GM12864 (cell line): ENCODE results near the gene AFAP1.

Experiments
- DNase-seq: peaks from one replicate; pipeline ENCODE4 v3.0.0-alpha.2; 2011; ENCODE audit warnings: low read depth
- H3K4me3 ChIP-seq: 2 replicates; pipeline ENCODE4 v1.5.1; 2011; ENCODE audit warnings: mild to moderate bottlenecking, low read depth, low read length, control low read depth
- TF ChIP-seq, protein P1 (sequence below): IDR thresholded peaks from 2 replicates; pipeline ENCODE4 v1.5.1; 2011; ENCODE audit warnings: low read depth, mild to moderate bottlenecking, moderate library complexity, low read length, control low read depth, inconsistent platforms; ENCODE audit errors: missing control alignments

Gene AFAP1

DNA sequence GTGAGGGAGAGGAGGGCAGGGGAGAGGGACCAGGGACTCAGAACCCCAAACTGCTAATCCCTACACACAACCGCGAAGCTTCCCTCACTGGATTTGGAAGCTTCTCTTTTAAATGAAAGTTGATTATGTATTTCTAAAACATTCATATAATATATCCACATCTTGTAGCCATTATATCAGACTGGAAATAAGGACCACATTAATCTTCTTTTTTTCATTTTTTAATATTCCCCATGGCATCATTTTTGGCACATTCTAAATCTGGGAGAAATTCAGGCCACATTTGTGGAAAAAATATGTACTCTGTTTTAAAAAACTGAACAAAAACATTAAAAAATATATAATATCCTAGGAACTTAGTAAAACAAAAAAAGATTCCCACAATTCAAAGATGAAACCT is 97.8 kb downstream of the AFAP1 start:
- TF ChIP-seq, protein P1, sequence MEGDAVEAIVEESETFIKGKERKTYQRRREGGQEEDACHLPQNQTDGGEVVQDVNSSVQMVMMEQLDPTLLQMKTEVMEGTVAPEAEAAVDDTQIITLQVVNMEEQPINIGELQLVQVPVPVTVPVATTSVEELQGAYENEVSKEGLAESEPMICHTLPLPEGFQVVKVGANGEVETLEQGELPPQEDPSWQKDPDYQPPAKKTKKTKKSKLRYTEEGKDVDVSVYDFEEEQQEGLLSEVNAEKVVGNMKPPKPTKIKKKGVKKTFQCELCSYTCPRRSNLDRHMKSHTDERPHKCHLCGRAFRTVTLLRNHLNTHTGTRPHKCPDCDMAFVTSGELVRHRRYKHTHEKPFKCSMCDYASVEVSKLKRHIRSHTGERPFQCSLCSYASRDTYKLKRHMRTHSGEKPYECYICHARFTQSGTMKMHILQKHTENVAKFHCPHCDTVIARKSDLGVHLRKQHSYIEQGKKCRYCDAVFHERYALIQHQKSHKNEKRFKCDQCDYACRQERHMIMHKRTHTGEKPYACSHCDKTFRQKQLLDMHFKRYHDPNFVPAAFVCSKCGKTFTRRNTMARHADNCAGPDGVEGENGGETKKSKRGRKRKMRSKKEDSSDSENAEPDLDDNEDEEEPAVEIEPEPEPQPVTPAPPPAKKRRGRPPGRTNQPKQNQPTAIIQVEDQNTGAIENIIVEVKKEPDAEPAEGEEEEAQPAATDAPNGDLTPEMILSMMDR = no peak
- no peak overlapping the region for H3K4me3 ChIP-seq
- no peak for DNase-seq

DNA sequence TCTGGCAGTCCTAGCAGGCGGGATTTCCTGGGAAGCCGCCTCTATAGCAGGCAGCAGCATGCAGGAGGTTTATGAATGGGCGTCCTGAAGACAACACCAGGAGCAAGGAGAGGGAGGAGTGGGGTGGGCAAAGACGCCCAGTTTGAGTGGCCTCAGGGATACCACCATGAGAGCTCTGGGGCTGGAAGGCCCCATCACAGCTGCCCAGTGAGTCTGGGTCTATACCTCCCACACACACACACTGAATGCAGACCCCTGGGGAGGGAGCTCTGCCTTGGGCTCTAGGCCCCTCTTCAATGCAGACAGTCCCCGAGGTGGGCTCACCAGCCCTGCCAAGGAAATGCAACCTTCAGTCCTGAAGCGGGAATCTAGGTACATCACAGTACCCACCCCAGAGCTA is 98.6 kb downstream of the AFAP1 start:
- H3K4me3 ChIP-seq = no peak overlapping the region
- TF ChIP-seq, protein P1 = no peak
- DNase-seq = no peak

- no peak overlapping the region for H3K4me3 ChIP-seq
- TF ChIP-seq, protein P1 = no peak
- DNase-seq = no peak
These were observed 99.8 kb downstream of the AFAP1 start for GRCh38 chr4:7839856-7840255.

DNA sequence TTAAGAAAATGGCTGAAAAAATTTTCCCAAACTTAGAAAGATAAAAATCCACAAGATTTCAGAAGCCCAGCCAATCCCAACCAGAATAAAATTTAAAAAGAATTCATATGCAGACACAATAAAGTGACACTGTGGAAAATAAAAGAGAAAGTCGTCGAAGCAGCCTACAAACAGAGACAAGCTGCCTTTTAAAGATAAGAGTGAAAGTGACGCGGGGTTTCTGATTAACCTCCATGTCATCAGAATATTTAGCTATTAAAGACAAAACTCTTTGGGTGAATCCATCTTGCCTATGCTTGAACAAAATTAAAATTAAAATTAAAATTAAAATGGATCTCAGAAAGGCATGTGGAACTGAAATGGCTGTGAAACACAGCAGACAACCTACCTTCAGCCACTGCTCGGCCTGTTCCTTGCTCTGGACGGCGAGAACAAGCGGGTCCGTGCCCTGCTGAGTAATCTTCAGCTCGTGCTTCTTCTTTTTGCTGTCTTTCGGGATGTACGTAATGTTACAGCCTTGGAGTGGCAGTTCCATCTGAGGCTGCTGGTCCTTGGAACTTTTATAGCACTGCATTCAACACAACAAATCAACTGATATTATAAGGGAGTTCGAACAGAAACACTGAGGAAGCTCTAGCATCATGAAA is 101.4 kb downstream of the AFAP1 start:
- no peak overlapping the region for H3K4me3 ChIP-seq
- TF ChIP-seq, protein P1 = no peak
- DNase-seq = no peak

DNA sequence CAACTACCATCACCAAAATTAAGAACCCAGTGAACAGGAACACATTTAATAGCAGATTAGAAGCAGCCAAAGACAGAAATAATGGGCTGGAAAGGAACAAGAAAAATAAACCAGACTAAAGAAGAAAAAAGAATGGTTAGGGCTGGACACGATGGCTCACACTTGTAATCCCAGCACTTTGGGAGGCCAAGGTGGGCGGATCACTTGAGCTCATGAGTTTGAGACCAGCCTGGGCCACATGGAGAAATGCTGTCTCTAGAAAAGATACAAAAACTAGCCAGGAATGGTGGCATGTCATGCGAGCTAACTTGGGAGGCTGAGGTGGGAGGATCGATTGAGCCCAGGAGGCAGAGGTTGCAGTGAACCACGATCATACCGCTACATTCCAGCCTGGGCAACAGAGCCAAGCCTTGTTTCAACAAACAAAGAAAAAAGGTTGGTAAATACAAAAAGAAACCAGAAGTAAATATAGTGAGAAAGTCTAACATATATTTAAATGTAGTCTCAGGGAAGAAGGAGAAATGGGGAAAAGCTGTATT is 102.0 kb downstream of the AFAP1 start:
- no peak overlapping the region for H3K4me3 ChIP-seq
- TF ChIP-seq, protein P1 = no peak
- no peak for DNase-seq

DNA sequence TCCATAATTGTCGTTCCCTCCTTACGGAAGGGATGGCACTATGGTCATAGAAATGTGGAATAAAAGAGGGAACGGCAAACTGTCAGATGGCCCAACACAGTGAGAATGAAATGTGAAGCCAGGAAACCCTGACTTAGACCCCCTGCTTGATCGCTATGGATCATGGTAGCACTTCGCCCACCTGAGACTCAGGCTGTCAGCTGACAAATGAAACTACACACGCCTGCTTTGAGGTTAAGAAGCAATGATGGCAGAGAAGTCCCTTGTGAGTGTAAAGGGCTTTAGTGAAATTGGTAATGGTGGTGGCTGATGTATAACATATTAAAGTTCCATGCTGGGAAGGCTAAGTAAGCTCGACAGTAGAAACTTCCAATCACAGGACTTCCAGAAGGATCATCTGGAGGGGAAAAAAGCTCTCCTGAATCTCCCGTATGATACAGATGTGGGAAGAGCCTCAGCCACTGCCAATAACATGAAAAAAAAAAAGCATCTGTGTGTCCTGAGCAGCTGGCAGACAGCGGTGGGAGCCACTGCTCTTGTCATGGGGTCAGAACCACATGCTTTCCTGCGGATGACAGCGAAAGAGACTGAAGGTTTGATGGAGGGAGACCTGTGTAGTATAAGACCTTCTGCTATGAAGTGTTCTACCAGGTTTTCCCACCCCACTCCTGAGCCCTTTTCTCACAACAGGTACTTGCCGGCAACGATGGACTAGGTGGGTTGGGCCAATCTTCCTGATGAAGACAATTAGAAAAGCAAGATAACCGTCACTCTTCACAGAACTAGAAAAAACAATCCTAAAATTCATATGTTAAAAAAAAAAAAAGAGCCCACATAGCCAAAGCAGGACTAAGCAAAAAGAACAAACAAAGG is 107.6 kb downstream of the AFAP1 start:
- TF ChIP-seq, protein P1 = no peak
- no peak for DNase-seq
- H3K4me3 ChIP-seq = no peak overlapping the region
